ENCODE data around the gene GPR12. TPM values are rescaled to one million over a fixed set of nuclear protein-coding genes. Genes with fewer than 3 reads are reported as not detected.

Gene GPR12
- total RNA-seq, 1 experiment from 2014 or later: not detected

- no peaks in the 10 kb centered on the region for H3K4me1 Mint-ChIP-seq (ENCODE audit: low read depth, unreplicated experiment)
- intact Hi-C loops (cut with micrococcal nuclease; ENCODE audit: unreplicated experiment): no loop called here
- TF ChIP-seq, protein P1, sequence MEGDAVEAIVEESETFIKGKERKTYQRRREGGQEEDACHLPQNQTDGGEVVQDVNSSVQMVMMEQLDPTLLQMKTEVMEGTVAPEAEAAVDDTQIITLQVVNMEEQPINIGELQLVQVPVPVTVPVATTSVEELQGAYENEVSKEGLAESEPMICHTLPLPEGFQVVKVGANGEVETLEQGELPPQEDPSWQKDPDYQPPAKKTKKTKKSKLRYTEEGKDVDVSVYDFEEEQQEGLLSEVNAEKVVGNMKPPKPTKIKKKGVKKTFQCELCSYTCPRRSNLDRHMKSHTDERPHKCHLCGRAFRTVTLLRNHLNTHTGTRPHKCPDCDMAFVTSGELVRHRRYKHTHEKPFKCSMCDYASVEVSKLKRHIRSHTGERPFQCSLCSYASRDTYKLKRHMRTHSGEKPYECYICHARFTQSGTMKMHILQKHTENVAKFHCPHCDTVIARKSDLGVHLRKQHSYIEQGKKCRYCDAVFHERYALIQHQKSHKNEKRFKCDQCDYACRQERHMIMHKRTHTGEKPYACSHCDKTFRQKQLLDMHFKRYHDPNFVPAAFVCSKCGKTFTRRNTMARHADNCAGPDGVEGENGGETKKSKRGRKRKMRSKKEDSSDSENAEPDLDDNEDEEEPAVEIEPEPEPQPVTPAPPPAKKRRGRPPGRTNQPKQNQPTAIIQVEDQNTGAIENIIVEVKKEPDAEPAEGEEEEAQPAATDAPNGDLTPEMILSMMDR (IDR thresholded peaks at IDR 0.05; ENCODE audit: unreplicated experiment): no peak
- H3K27ac Mint-ChIP-seq (ENCODE audit: unreplicated experiment): no peak overlapping the region
- peak; percentile 3 for DNase-seq
- H3K27me3 Mint-ChIP-seq (ENCODE audit: unreplicated experiment): peaks cover 82% of the 10 kb centered on the region
- no TSS peak for BruUV-seq (replicated peaks)
- H3K4me3 Mint-ChIP-seq (ENCODE audit: low read depth, unreplicated experiment): no peak overlapping the region
- H3K36me3 Mint-ChIP-seq (ENCODE audit: insufficient read depth, unreplicated experiment): no peaks in the 10 kb centered on the region
- H3K9me3 Mint-ChIP-seq (ENCODE audit: low read depth, unreplicated experiment): no peaks in the 10 kb centered on the region
- CTCF ChIA-PET: no interaction called here
Observed at GRCh38 chr13:26760832-26761582, 421 bp upstream of the GPR12 start.

GRCh38 chr13:26759249-26759906 lies 1.2 kb downstream of the GPR12 start:
- H3K4me1 Mint-ChIP-seq (ENCODE audit: low read depth, unreplicated experiment): no peaks in the 10 kb centered on the region
- CTCF ChIA-PET: interaction anchor here (0.6 kb wide), 1 partner anchor 148 kb away, joined by 4 read pairs; no protein-coding TSS in a partner anchor
- no TSS peak for BruUV-seq (replicated peaks)
- intact Hi-C loops (cut with micrococcal nuclease; ENCODE audit: unreplicated experiment): no loop called here
- no peak for DNase-seq
- H3K9me3 Mint-ChIP-seq (ENCODE audit: low read depth, unreplicated experiment): no peaks in the 10 kb centered on the region
- no peak overlapping the region for H3K27ac Mint-ChIP-seq (ENCODE audit: unreplicated experiment)
- peak overlapping the region; percentile 55 for H3K4me3 Mint-ChIP-seq (ENCODE audit: low read depth, unreplicated experiment)
- peaks cover 66% of the 10 kb centered on the region for H3K27me3 Mint-ChIP-seq (ENCODE audit: unreplicated experiment)
- TF ChIP-seq, protein P1 (IDR thresholded peaks at IDR 0.05; ENCODE audit: unreplicated experiment): no peak
- H3K36me3 Mint-ChIP-seq (ENCODE audit: insufficient read depth, unreplicated experiment): no peaks in the 10 kb centered on the region

GRCh38 chr13:26758496-26759157 lies 2.0 kb downstream of the GPR12 start:
- BruUV-seq (replicated peaks): no TSS peak
- intact Hi-C loops (cut with micrococcal nuclease; ENCODE audit: unreplicated experiment): no loop called here
- no peaks in the 10 kb centered on the region for H3K9me3 Mint-ChIP-seq (ENCODE audit: low read depth, unreplicated experiment)
- H3K36me3 Mint-ChIP-seq (ENCODE audit: insufficient read depth, unreplicated experiment): no peaks in the 10 kb centered on the region
- H3K27me3 Mint-ChIP-seq (ENCODE audit: unreplicated experiment): peaks cover 58% of the 10 kb centered on the region
- H3K4me1 Mint-ChIP-seq (ENCODE audit: low read depth, unreplicated experiment): no peaks in the 10 kb centered on the region
- no peak overlapping the region for H3K4me3 Mint-ChIP-seq (ENCODE audit: low read depth, unreplicated experiment)
- DNase-seq: no peak
- TF ChIP-seq, protein P1 (IDR thresholded peaks at IDR 0.05; ENCODE audit: unreplicated experiment): no peak
- H3K27ac Mint-ChIP-seq (ENCODE audit: unreplicated experiment): no peak overlapping the region
- CTCF ChIA-PET: no interaction called here

GRCh38 chr13:26756961-26757360 lies 3.6 kb downstream of the GPR12 start:
- DNase-seq: no peak
- Mint-ChIP-seq H3K27ac (ENCODE audit: unreplicated experiment) (no peak overlapping the region), H3K36me3 (ENCODE audit: insufficient read depth, unreplicated experiment) (no peaks in the 10 kb centered on the region), H3K4me1 (ENCODE audit: low read depth, unreplicated experiment) (no peaks in the 10 kb centered on the region), H3K9me3 (ENCODE audit: low read depth, unreplicated experiment) (no peaks in the 10 kb centered on the region), H3K27me3 (ENCODE audit: unreplicated experiment) (peaks cover 52% of the 10 kb centered on the region), H3K4me3 (ENCODE audit: low read depth, unreplicated experiment) (no peak overlapping the region)
- intact Hi-C loops (cut with micrococcal nuclease; ENCODE audit: unreplicated experiment): no loop called here
- TF ChIP-seq, protein P1 (IDR thresholded peaks at IDR 0.05; ENCODE audit: unreplicated experiment): no peak
- BruUV-seq (replicated peaks): no TSS peak
- CTCF ChIA-PET: no interaction called here

All from Calu3 (cell line).